K562 (cell line): ENCODE results near the gene E2F3. TPM values are rescaled to one million over a fixed set of nuclear protein-coding genes. Genes with fewer than 3 reads are reported as not detected.

ENCODE experiments used
- BRD9 ChIP-seq: fragments of 450-650 bp; IDR thresholded peaks from 2 replicates; pipeline ENCODE4 v1.6.1; 2018; ENCODE audit warnings: low read depth; ENCODE audit not compliant: partially characterized antibody
- CBFA2T3 ChIP-seq: fragments of 450-650 bp; IDR thresholded peaks from 2 replicates; pipeline ENCODE4 v1.6.1; 2017
- EHMT2 ChIP-seq: fragments of 450-650 bp; IDR thresholded peaks from 2 replicates; pipeline ENCODE4 v1.6.1; 2018; ENCODE audit warnings: antibody characterized with exemption
- HMBOX1 ChIP-seq: sonication (generic); IDR thresholded peaks from 2 replicates; pipeline ENCODE4 v1.6.1; 2016
- MBD1 ChIP-seq: fragments of 250-450 bp; sonication (Bioruptor Pico); IDR thresholded peaks from 2 replicates; pipeline ENCODE4 v1.8.0; 2022; ENCODE audit warnings: inconsistent platforms
- PML ChIP-seq: IDR thresholded peaks from 2 replicates; pipeline ENCODE4 v1.6.1; 2012; ENCODE audit warnings: low read length, inconsistent platforms
- REST ChIP-seq, 2 experiments: fragments of 450-650 bp; formaldehyde crosslinking in 1 of 2; IDR thresholded peaks; 2 replicates each; pipeline versions ENCODE4 v1.4.0 to v1.6.1; 2014 to 2020; ENCODE audit warnings: mild to moderate bottlenecking in 2 of 2, borderline replicate concordance in 1 of 2, low read depth in 1 of 2
- RNF2 ChIP-seq: sonication (generic); IDR thresholded peaks from 2 replicates; pipeline ENCODE4 v1.6.1; 2016
- SRF ChIP-seq, 2 experiments: fragments of 250-450, 450-650 bp in 1 of 2; sonication (Bioruptor Pico) in 1 of 2; sonication (generic) in 1 of 2; formaldehyde crosslinking; IDR thresholded peaks; 2 replicates each; pipeline versions ENCODE4 v1.5.0 to v1.5.1; 2020 to 2022; ENCODE audit warnings: mild to moderate bottlenecking in 1 of 2, missing genetic modification reagents in 1 of 2
- TEAD4 ChIP-seq, 2 experiments: sonication (generic) in 1 of 2; formaldehyde crosslinking in 1 of 2; IDR thresholded peaks; 2 replicates each; pipeline versions ENCODE4 v1.6.1 to v1.8.0; 2012 to 2022; ENCODE audit warnings: borderline replicate concordance in 1 of 2, inconsistent platforms in 1 of 2, low read length in 1 of 2, mild to moderate bottlenecking in 1 of 2, missing genetic modification reagents in 1 of 2
- ZFP36 ChIP-seq: fragments of 150-350 bp; IDR thresholded peaks from 2 replicates; pipeline ENCODE4 v1.6.1; 2018; ENCODE audit warnings: low read length, low read depth; ENCODE audit not compliant: partially characterized antibody
- ZNF609 ChIP-seq: sonication (generic); formaldehyde crosslinking; IDR thresholded peaks from 2 replicates; pipeline ENCODE4 v1.8.1; 2023; ENCODE audit warnings: missing genetic modification reagents, mild to moderate bottlenecking, borderline replicate concordance
- polyA plus RNA-seq, 8 experiments: library from polyadenylated mRNA; depleted of rRNA in 4 of 8; stranded (reverse) in 5 of 8; unstranded in 3 of 8; fragments of >200 nt; fragmentation: Nextera tagmentation in 2 of 8; fragmentation: Illumina TruSeq in 1 of 8; extraction: Ambion mirVana in 2 of 8; extraction: Trizol in 1 of 8; gene quantifications; 2 replicates each; pipeline versions ENCODE4 v1.2.1 to v1.2.3, GENCODE V29; 2011 to 2014; ENCODE audit warnings: inconsistent platforms in 1 of 8, missing spikeins in 1 of 8
- total RNA-seq, 7 experiments: library from RNA; depleted of rRNA in 6 of 7; stranded (reverse); fragments of >200 nt in 6 of 7; fragmentation: Illumina TruSeq in 2 of 7; extraction: Trizol in 2 of 7; gene quantifications; 2 replicates each; pipeline versions ENCODE4 v1.2.1 to v1.2.3, GENCODE V29; 2011 to 2021; ENCODE audit warnings: low replicate concordance in 1 of 7

The E2F3 gene
- total and polyA plus RNA-seq, 9 of the 15 experiments (the other 6 are each of a cell fraction or from before 2014, with no cell fraction given) = 11.1 to 44.7 (median 27.2) TPM

- peak; percentile 24; the same call in 1 of the 2 replicates for TF ChIP-seq REST (IDR thresholded peaks at IDR 0.05; ENCODE audit: borderline replicate concordance)
- TF ChIP-seq REST (CRISPR knock-in tag; IDR thresholded peaks at IDR 0.05; ENCODE audit: low read depth) = no peak
- no peak for TF ChIP-seq PML
- TF ChIP-seq RNF2 = peak; percentile 63
- TF ChIP-seq BRD9 = no peak
- no peak for TF ChIP-seq MBD1 (CRISPR knock-in tag)
- peak; percentile 99 for TF ChIP-seq HMBOX1
- peak; percentile 57 for TF ChIP-seq CBFA2T3
- TF ChIP-seq TEAD4 (IDR thresholded peaks at IDR 0.05; ENCODE audit: low read length) = peak; percentile 45; the same call in 1 of the 2 replicates
- no peak for TF ChIP-seq TEAD4 (CRISPR knock-in tag; IDR thresholded peaks at IDR 0.05; ENCODE audit: borderline replicate concordance)
- TF ChIP-seq ZNF609 (CRISPR knock-in tag) = no peak
- no peak for TF ChIP-seq ZFP36
- TF ChIP-seq EHMT2 = peak; percentile 55
- TF ChIP-seq SRF (CRISPR knock-in tag; IDR thresholded peaks at IDR 0.05) = peak in 1 of 2 experiments; percentile 55; a peak in 1 of 4 replicates
Measured at GRCh38 chr6:20417819-20418218, 16.1 kb downstream of the E2F3 start (continued).
